ENCODE measurements around the gene TICAM2. TPM values are rescaled to one million over a fixed set of nuclear protein-coding genes. Genes with fewer than 3 reads are reported as not detected.

Gene TICAM2
- total RNA-seq, 1 experiment from 2014 or later: 0.24 TPM

DNA sequence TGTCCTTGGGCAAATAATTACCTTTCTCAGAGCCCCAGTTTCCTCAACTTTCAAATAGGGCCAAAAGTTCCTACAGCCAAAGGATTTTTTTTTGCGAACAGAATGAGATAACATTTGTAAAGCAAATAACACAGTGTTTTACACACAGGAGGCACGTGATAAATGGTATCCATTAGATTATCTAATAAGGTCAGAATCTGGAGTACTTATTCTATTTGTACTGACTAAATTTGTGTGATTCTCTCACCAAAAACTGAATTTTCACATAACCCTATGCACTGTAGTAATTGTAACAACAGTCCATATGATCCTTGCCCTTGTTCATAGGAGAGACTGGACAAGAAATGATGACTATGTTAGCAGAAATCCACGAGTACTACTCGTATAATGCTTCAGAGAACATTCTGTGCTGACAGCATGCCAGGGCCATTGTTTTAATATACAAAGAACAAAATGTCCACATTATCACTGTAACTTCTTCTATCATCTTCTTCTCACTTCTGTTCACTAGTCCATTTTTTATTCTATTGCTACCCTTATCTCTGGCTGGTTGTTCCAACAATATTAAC lies 43.8 kb downstream of the TICAM2 start:
- Mint-ChIP-seq H3K36me3 (ENCODE audit: insufficient read depth in 1 of 3, low read depth in 3 of 3) (no peaks in the 10 kb centered on the region), H3K27ac (no peak overlapping the region), H3K9me3 (no peaks in the 10 kb centered on the region), H3K4me1 (peaks cover 9 to 18% of the 10 kb centered on the region in 2 experiments), H3K27me3 (ENCODE audit: low read depth) (no peaks in the 10 kb centered on the region), H3K4me3 (no peak overlapping the region)
- no peak overlapping the region for H3K4ac ChIP-seq (ENCODE audit: low read depth, low read length)
- no peak overlapping the region for H2BK15ac ChIP-seq (ENCODE audit: low read depth, low read length)
- H3K4me2 ChIP-seq (ENCODE audit: insufficient read depth, insufficient read length, low read length): no peak overlapping the region
- H2BK5ac ChIP-seq (ENCODE audit: insufficient read length, low read length): no peak overlapping the region
- no peak overlapping the region for H4K5ac ChIP-seq (ENCODE audit: insufficient read length, low read depth, low read length)
- H2BK12ac ChIP-seq (ENCODE audit: insufficient read length, low read depth, low read length): no peak overlapping the region
- no peak overlapping the region for H3K14ac ChIP-seq (ENCODE audit: insufficient read depth, low read length)
- H3K23me2 ChIP-seq (ENCODE audit: insufficient read length, low read depth, low read length, poor library complexity, severe bottlenecking): no peaks in the 10 kb centered on the region
- H3K27ac ChIP-seq (ENCODE audit: insufficient read length, low read depth, low read length): no peak overlapping the region
- H4K8ac ChIP-seq (replicated peaks; ENCODE audit: insufficient read length, low read depth, low read length): no peak overlapping the region
- no peaks in the 10 kb centered on the region for H3K9me3 ChIP-seq (ENCODE audit: control insufficient read depth, low read depth, low read length)
- WGBS (ENCODE audit: extremely low coverage, insufficient read length, low lambda C conversion rate): no CpG with 5 or more reads among the region's 4 CpGs
- H2AK5ac ChIP-seq (ENCODE audit: insufficient read length, low read length): no peak overlapping the region
- no peak overlapping the region for H2AFZ ChIP-seq (ENCODE audit: low read length)
- peaks cover 6% of the 10 kb centered on the region; the same call in 1 of the 2 replicates for H3K4me1 ChIP-seq (ENCODE audit: insufficient read depth, low read length)
- no peaks in the 10 kb centered on the region for H4K20me1 ChIP-seq (ENCODE audit: control insufficient read depth, insufficient read depth, insufficient read length)
- no peak overlapping the region for H2BK120ac ChIP-seq (ENCODE audit: low read depth, low read length, poor library complexity, severe bottlenecking)
- no peak overlapping the region for H2BK20ac ChIP-seq (ENCODE audit: low read depth, low read length, poor library complexity, severe bottlenecking)
- H3K27me3 ChIP-seq (ENCODE audit: insufficient read depth, low read length): no peaks in the 10 kb centered on the region
- DNase-seq: no peak
- H3K79me1 ChIP-seq (ENCODE audit: insufficient read depth, low read depth, low read length, poor library complexity, severe bottlenecking): no peaks in the 10 kb centered on the region
- H3K56ac ChIP-seq (ENCODE audit: insufficient read length, low read depth, low read length): no peak overlapping the region
- no peaks in the 10 kb centered on the region for H3K79me2 ChIP-seq (ENCODE audit: insufficient read depth, low read length)
- H4K91ac ChIP-seq (ENCODE audit: insufficient read length, low read depth, low read length): no peak overlapping the region
- no peak overlapping the region for H3T11ph ChIP-seq (ENCODE audit: low read length)
- no peak overlapping the region for H3K9ac ChIP-seq (ENCODE audit: extremely low read depth, insufficient read length, low read length)
- no peak overlapping the region for H3K23ac ChIP-seq (ENCODE audit: insufficient read length, low read depth, low read length)
- no peak overlapping the region for H3K18ac ChIP-seq (ENCODE audit: insufficient read length, low read depth, low read length)
- TF ChIP-seq, protein P1, sequence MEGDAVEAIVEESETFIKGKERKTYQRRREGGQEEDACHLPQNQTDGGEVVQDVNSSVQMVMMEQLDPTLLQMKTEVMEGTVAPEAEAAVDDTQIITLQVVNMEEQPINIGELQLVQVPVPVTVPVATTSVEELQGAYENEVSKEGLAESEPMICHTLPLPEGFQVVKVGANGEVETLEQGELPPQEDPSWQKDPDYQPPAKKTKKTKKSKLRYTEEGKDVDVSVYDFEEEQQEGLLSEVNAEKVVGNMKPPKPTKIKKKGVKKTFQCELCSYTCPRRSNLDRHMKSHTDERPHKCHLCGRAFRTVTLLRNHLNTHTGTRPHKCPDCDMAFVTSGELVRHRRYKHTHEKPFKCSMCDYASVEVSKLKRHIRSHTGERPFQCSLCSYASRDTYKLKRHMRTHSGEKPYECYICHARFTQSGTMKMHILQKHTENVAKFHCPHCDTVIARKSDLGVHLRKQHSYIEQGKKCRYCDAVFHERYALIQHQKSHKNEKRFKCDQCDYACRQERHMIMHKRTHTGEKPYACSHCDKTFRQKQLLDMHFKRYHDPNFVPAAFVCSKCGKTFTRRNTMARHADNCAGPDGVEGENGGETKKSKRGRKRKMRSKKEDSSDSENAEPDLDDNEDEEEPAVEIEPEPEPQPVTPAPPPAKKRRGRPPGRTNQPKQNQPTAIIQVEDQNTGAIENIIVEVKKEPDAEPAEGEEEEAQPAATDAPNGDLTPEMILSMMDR (conservative IDR thresholded peaks at IDR 0.05): no peak

All from H9 (cell line).